ENCODE measurements around the gene TBC1D23.

DNA sequence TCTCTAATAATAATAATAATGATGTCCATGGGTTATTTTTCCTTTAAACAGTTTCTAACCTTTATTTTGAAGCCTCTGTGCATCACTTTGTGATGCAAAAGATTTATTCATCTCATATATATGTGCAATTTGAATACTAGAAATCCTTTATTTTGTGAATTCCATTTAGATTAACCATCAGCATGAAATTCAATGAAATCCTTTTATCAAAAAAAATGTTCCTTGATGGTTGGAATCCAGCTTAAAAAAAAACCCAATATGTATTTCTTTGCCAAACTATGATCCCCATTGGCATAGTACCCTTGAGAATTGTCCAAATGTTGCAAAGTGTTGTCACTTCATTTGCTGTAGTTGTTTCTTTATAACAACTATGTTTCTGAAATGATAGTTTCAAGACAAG is 7.4 kb downstream of the TBC1D23 start:
- TF ChIP-seq, protein P1, sequence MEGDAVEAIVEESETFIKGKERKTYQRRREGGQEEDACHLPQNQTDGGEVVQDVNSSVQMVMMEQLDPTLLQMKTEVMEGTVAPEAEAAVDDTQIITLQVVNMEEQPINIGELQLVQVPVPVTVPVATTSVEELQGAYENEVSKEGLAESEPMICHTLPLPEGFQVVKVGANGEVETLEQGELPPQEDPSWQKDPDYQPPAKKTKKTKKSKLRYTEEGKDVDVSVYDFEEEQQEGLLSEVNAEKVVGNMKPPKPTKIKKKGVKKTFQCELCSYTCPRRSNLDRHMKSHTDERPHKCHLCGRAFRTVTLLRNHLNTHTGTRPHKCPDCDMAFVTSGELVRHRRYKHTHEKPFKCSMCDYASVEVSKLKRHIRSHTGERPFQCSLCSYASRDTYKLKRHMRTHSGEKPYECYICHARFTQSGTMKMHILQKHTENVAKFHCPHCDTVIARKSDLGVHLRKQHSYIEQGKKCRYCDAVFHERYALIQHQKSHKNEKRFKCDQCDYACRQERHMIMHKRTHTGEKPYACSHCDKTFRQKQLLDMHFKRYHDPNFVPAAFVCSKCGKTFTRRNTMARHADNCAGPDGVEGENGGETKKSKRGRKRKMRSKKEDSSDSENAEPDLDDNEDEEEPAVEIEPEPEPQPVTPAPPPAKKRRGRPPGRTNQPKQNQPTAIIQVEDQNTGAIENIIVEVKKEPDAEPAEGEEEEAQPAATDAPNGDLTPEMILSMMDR (IDR thresholded peaks at IDR 0.05), result no peak
- no peak for TF ChIP-seq POLR2AphosphoS5 (IDR thresholded peaks at IDR 0.05)
